ENCODE results near the gene ST3GAL4. TPM values are rescaled to one million over a fixed set of nuclear protein-coding genes. Genes with fewer than 3 reads are reported as not detected.
"Not testable (repeated sequence)": the region's sequence is repeated elsewhere in the genome, so short reads cannot be mapped to it uniquely, and the experiment has no call there.

ST3GAL4 gene
- total and polyA plus RNA-seq, 8 donors: 30.2 to 38.8 (median 34.6) TPM

GRCh38 chr11:126370016-126370415 is 14.5 kb downstream of the ST3GAL4 start:
- no peak overlapping the region for H3K4me3 ChIP-seq
- intact Hi-C loops (cut with DNase I): no loop called here
- no peaks in the 10 kb centered on the region for H3K36me3 ChIP-seq
- no peaks in the 10 kb centered on the region for H3K27me3 ChIP-seq
- TF ChIP-seq CTCF (IDR thresholded peaks at IDR 0.05): no peak
- no peak for ATAC-seq
- no peak for DNase-seq
- no peaks in the 10 kb centered on the region for H3K9me3 ChIP-seq
- no peak overlapping the region for H3K27ac ChIP-seq
- peaks cover 0 to 50% of the 10 kb centered on the region in 2 donors for H3K4me1 ChIP-seq

- ATAC-seq: no peak
- H3K27ac ChIP-seq: no peak overlapping the region
These were observed 16.1 kb downstream of the ST3GAL4 start for GRCh38 chr11:126371595-126371994.

GRCh38 chr11:126373389-126374066 is 18.0 kb downstream of the ST3GAL4 start:
- ATAC-seq: peak; percentile 71
- H3K36me3 ChIP-seq; H3K27me3 ChIP-seq; DNase-seq; H3K4me3 ChIP-seq; intact Hi-C loops (cut with DNase I); H3K27ac ChIP-seq; H3K9me3 ChIP-seq: not testable (repeated sequence)
- H3K4me1 ChIP-seq: peaks cover 0 to 24% of the 10 kb centered on the region in 2 donors

More at GRCh38 chr11:126371595-126371994, 16.1 kb downstream of the ST3GAL4 start:
- no peaks in the 10 kb centered on the region for H3K9me3 ChIP-seq
- no peak for DNase-seq
- no peak overlapping the region for H3K4me3 ChIP-seq
- TF ChIP-seq CTCF (IDR thresholded peaks at IDR 0.05): no peak
- H3K36me3 ChIP-seq: no peaks in the 10 kb centered on the region
- H3K4me1 ChIP-seq: peaks cover 0 to 43% of the 10 kb centered on the region in 2 donors
- intact Hi-C loops (cut with DNase I): no loop called here
- H3K27me3 ChIP-seq: no peaks in the 10 kb centered on the region

- H3K9me3 ChIP-seq; H3K27ac ChIP-seq; H3K27me3 ChIP-seq; H3K4me3 ChIP-seq; DNase-seq; H3K36me3 ChIP-seq; ATAC-seq; intact Hi-C loops (cut with DNase I): not testable (repeated sequence)
- peaks cover 0 to 12% of the 10 kb centered on the region in 2 donors for H3K4me1 ChIP-seq
These were observed 19.2 kb downstream of the ST3GAL4 start for GRCh38 chr11:126374562-126375300.

GRCh38 chr11:126375726-126376125 is 20.2 kb downstream of the ST3GAL4 start:
- Histone ChIP-seq H3K4me1 (peaks cover 0 to 6% of the 10 kb centered on the region in 2 donors), H3K27me3 (no peaks in the 10 kb centered on the region), H3K27ac (no peak overlapping the region), H3K36me3 (no peaks in the 10 kb centered on the region), H3K9me3 (no peaks in the 10 kb centered on the region), H3K4me3 (no peak overlapping the region)
- ATAC-seq (no peak), DNase-seq (no peak)
- intact Hi-C loops (cut with DNase I): no loop called here
- TF ChIP-seq CTCF (IDR thresholded peaks at IDR 0.05): no peak

- DNase-seq: peak in 1 of 4 donors; percentile 36
- ATAC-seq: no peak
- H3K27ac ChIP-seq: no peak overlapping the region
- no peaks in the 10 kb centered on the region for H3K27me3 ChIP-seq
- intact Hi-C loops (cut with DNase I): no loop called here
- H3K9me3 ChIP-seq: no peaks in the 10 kb centered on the region
- no peak for TF ChIP-seq CTCF (IDR thresholded peaks at IDR 0.05)
- no peak overlapping the region for H3K4me3 ChIP-seq
- no peaks in the 10 kb centered on the region for H3K36me3 ChIP-seq
- no peaks in the 10 kb centered on the region for H3K4me1 ChIP-seq
These were observed 23.3 kb downstream of the ST3GAL4 start for GRCh38 chr11:126378763-126379162.

All from left lung (tissue), 10 donors.